GM19035 (cell line): Measurements from ENCODE around the gene KLF15.

ENCODE experiments used
- ATAC-seq: cut with Tn5 transposase; IDR thresholded peaks from one replicate; pipeline ENCODE4 v1.9.1; 2021; ENCODE audit not compliant: unreplicated experiment

Gene KLF15

GRCh38 chr3:126361211-126361610 lies 4.0 kb upstream of the KLF15 start:
- ATAC-seq: no peak

- no peak for ATAC-seq
Measured at GRCh38 chr3:126360714-126361060, 3.5 kb upstream of the KLF15 start.

GRCh38 chr3:126360046-126360713 lies 3.0 kb upstream of the KLF15 start:
- no peak for ATAC-seq

- ATAC-seq: no peak
Measured at GRCh38 chr3:126358816-126359181, 1.6 kb upstream of the KLF15 start.

GRCh38 chr3:126358038-126358815 lies 1.0 kb upstream of the KLF15 start:
- no peak for ATAC-seq

GRCh38 chr3:126356373-126357264 lies 589 bp downstream of the KLF15 start:
- ATAC-seq: no peak

GRCh38 chr3:126355777-126356372 lies 1.3 kb downstream of the KLF15 start:
- ATAC-seq: no peak

GRCh38 chr3:126355251-126355650 lies 2.0 kb downstream of the KLF15 start:
- no peak for ATAC-seq

- ATAC-seq: no peak
Measured at GRCh38 chr3:126354776-126355175, 2.4 kb downstream of the KLF15 start.

DNA sequence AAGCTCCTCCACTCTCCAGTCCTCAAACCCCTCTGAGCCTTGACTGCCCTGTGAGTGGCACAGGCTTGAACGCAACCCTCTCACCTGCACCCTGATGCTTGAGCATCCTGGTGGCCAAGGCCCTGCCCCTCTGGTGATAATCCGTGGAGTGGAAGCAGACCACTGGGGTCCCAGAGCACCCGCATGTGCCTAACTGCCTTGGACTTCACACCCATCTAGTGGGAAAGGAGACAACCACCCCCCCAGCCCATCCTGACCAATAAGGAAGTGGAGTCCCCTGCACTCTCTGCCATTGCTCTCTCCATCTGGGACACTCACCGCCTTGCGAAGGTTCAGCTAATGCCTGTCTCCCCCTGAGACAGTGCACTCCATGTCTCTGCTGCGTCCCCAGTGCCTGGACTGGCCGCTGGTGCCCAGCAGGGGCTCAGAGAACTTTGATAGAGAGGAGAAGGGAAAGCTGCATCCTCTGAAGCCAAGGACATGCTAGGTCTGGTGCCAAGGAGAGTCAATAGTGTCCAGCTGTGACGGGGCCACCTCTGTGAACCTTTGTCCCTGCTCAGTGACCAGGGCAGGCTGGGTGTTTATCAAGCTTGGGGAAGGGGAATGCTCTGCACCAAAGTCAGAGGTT lies 3.4 kb downstream of the KLF15 start:
- ATAC-seq: no peak

DNA sequence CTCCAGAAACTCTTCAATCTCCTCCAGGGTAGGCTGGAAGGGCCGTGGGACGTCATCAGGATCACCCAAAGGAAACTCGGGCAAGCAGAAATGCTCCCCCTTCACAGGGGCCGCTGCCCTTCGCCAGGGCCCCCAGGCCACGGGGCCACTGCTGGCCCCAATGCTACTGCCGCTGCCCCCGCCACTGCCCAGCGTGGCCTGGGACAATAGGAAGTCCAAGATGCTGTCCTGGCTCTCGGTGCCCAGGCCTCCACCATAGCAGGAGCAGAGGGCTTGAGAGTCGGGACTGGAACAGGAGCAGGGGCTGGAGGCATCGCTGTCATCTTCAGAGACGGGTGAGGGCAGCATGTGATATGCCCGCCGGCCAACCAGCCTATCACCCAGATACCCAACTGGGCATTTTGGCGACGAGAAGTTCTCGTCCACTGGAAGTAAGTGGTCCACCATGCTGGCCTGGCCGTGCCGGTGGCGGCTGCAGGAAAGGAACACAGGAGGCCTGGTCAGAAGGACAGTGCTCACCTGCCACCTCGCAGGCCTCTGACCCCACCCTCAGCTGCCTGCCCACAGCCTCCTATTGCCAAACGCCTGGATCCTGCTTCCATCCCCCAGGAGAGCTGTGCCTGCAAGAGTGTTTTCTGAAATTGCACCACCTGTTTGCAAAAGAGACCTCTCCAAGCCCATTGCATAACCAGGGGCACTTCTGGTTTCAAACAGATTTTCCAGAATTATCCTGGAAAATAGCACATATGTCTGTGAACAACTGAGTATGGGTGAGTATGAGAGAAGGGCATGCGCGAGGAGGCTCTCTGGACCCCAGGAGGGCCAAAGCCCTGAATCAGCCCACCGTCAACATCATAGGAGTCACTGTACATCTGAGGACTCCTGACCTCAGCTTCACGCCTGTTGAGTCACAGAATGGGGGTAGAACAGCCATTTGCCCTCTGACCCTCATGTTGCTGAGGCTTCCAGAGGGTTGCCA lies 4.4 kb downstream of the KLF15 start:
- ATAC-seq: no peak

- ATAC-seq: no peak
Measured at GRCh38 chr3:126351771-126352475, 5.3 kb downstream of the KLF15 start.

DNA sequence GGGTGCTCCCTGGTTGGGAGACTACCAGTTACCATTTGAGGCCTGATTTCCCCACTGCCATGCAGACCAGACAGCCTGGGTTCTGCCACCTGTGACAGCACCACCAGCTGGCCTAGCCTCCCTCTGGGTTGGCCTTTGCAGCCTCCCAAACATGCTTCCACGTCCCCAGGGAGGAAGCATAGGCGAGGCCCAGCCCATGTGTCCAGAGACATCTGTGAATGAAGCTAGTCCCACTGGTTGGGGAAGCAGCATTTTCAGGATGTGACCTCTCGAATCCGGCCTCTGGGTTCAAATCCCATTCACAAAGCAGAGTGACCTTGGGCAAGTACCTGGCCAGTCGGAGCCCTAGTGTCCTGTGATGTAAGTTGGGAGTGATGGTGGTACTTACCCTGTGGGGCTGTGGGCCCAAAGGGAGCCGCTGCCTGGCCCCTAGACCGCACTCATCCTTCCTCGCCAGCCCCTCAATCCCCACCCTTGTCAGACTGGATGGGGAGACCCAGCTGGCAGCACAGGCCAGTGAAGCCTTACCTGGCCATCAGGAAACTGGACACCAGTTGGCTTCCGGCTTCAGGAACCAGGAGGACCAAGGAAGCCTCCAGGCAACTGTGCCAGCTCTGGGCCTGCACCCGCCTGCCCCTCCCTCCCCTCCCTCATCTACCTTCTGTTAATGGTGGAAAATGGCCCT lies 6.0 kb downstream of the KLF15 start:
- ATAC-seq: no peak

DNA sequence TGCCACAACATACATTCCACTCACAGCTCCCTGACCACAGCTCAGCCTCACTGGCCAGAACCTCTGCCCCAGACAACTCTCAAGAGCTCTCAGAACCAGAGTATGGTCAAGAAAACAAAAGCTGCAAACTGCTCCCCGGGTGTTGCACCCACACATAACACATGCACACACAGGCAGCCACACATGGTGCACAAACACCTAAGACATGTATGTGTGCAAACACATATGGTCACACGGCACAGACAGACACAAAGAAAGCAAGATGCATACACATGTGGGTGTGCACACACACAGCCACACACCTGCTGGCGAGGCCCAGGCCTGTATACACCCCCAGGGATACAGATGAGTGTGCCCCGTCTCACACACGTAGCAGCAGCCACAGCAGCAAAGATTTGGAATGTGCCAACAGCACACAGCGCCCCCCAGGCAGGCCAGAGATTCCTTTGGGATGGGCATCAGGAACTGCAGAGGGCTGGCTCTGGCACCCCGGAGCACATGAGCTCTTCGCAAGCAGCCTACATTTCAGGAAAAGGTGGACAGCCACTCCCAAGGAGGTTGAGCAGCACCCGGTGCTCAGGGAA lies 6.6 kb downstream of the KLF15 start:
- no peak for ATAC-seq

DNA sequence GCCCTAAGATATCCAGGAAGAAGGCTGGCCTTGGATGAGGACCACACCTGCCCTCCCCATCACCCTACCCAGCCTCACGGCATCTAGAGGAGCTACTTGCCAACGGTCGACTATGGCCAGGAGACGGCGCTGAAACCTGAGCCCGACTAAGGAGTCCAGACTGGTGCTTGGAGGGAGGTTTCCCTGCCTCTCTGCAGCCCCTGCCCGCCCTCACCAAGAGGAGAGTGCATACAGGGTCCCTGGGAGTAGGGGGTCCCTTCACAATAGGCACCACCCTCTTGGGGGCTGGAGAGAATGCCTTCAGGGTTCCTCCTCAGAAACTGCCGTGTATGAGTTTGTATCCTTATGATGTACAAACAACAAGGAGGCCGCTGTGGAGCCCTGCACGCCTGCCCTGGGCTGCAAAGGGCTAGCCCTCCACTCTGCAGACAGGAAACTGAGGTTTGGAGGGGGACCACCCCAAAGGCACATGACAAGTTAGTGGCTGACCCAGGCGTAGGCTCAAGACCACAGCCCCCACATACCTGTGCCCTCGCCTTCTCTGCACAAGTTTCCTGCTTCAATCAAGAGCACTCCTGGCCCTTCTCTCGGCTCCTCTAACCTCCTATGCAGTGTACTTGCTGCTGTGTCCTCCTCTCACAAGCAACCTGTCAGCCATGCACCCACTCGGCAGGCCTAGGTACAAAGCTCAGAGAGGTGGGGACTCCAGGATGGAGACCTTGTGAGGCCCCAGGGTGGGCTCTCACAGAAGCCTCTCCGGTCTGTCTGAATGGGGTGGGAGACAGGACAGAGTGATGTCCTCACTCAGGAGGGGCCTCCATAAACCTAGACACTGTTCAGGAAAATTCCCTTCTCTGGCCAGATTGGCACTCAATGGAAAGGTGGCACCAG lies 7.4 kb downstream of the KLF15 start:
- ATAC-seq: no peak

DNA sequence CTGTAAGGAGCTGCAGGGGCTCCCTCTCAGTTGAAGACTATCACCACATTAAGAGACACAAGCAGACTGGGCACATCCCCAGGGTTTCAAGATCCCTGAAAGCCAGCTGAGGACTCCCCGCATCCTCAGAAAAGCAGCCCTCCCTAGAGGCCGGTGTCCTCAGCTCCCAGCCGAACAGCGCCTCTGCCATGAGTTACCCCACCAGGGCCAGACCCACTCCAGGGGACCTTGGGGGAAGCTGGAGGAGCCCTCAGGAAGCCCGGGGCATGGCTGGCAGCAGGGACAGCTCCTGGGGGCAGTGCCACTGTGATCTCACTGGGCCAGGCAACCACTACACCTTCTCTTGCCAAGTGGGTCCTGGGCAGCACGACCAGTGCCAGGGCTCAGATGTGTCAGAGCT lies 8.1 kb downstream of the KLF15 start:
- no peak for ATAC-seq

DNA sequence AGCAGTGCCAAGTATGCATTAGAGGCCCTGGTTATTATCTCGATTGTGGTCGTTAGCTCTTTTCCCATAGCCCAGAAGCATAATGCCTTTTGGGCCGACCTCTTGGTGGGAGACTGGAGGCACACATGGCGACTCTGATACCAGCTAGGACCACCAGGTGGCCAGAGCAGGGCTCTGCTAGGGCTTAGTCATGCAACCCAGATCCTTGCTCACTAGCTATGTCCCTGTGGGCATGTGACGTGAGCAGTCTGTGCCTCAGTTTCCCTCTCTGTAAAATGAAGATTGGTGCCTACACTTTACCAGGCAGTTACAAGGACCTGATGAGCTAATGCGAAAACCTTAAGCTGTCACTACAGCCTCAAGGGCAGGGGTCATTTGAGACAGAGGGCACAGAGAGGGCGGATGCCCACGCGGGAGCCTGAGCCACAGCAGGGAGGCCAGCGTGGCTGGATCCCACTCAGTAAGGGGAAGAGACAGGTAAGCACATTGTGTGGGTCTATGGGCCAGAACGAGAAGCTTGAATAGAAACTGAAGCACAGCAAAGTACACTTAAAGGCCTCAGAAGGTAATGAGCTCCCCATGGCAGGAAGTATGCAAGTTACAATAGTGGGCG lies 8.8 kb downstream of the KLF15 start:
- no peak for ATAC-seq
